NCI-H446 treated with DMSO at 0.1 percent for 48 hours (cell line): ENCODE results near the gene AJUBA.
"Not testable (repeated sequence)": the region's sequence is repeated elsewhere in the genome, so short reads cannot be mapped to it uniquely, and the experiment has no call there.

Experiments used
- DNase-seq: peaks from one replicate; lab custom pipeline; 2025; lab: John Stamatoyannopoulos, UW

The AJUBA gene

DNA sequence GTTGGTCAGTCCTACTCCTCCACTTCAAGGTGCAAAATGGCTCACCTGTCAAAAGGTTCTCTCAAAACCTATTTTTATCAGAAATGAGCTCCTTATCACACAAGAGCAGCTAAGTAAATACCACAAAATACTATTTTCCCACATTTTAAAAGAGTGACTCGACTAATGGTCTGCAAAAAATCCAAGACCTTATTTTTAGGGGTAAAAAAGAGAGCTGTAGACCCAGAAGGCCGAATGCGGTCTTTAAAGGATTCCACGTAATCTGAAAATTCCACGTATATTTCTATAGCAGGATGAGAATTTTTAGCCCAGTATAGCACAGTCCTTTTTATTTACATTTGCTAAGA is 23.8 kb upstream of the AJUBA start:
- DNase-seq, result no peak

DNA sequence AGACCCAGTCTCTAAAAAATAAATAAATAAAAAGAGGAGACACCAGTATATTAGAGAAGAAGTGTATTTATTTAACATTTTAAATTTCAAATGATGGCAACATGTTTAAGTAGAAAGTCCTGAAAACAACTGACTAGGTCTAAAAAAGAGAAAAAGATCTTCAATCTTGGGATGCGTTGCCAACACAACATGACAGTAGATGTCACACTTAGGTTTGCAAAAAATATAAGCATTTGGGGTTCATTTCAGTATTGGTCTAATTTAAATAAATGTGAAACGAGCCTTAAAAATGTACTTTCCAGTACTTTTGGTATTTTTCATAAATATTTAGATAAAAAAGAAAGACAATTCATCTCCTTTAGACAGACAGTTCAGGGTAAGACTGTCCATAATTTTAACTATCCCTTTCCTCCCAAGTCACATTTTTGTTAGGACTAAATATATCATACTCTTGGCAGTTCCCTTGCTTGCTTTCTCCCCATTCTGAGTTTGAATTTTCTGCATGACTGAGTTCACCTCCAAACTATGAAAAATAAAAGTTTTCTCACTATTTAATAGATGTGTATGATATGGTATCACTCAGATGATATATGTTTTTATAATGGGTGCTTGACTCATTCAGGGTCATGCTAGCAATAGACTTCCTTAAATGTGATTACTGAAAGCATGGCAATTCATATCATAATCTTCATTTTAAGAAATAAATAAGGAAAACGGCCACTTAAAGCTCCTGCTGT is 23.3 kb upstream of the AJUBA start:
- no peak for DNase-seq

DNA sequence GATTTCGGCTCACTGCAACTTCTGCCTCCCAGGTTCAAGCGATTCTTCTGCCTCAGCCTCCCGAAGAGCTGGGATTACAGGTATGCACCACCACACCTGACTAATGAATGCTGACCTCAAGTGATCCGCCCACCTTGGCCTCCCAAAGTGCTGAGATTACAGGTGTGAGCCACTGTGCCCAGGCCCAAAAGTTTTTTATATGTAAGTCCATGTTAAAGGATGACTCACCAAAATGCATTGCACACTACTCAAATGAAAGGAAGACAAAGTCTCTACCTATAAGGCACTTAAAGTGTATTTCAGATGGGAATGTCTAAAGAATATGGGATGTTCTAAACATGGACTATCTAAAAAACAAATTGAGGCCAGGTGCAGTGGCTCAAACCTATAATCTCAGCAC is 21.9 kb upstream of the AJUBA start:
- DNase-seq, result not testable (repeated sequence)

DNA sequence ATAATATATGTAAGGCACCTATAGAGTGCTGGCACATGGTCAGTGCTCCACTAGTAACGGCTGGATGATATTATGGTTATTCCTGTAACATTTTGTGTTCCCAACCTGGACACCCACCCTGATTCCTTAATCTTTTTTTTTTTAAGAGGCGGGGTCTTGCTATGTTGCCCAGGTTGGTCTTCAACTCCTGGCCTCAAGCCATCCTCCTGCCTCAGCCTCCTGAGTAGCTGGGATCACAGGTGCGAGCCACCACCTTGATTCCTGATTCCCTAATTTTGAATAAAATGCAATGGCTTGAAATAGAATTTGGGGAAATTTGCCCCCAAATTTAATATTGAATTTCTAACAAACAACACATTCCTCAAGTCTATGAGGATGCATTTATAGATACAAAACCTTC is 20.2 kb upstream of the AJUBA start:
- DNase-seq, result no peak

DNA sequence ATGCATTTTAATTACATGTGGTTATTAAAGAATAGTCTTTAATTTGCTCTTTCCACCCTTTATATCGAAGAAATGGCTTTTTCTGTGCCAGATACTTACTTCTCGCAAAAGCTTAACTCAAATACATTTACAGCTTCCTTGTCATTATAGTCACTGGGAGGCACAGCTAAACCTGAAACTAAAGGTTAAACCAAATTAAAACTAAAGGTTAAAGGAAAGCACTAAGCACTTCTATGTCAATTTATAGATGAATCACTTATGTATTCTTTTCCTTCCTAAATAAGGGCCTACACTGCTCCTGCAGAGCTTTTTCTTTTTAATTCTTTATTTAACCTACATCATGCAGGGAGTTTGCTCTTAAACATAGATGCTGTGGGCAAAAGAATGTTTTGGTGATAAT is 18.5 kb upstream of the AJUBA start:
- DNase-seq, result no peak

DNA sequence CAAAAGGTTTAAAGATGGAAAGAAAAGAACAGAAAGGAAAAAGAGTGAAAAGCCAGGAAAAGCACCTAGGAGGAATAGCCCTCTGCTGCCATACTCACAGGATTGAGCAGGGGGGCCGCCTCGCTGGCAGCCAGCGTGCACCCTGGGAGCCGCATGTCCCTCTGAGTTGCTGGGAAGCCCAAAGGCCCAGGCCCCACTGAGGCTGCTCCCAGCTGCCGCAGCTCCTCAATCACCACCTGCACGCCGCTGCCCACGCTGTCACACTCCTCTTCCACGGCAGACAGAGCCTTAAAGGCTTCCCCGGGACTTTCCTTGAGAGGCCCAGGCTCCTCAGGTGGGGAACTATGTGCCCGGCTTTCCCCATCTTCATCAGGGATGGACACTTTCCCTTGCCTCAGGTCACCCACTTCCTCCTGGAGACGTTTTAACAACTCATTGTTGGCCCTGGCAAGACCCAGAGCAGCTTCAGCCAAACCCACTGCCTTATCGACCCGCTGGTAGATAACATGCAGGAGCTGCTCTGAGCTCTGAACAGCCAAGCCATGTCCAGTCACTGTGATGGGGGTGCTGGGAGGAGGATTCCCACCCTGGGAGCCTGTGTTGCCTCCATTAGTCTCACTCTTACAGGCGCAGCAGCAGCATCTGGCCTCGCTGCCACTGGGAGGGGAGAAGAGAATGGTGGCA is 16.1 kb upstream of the AJUBA start:
- no peak for DNase-seq

DNA sequence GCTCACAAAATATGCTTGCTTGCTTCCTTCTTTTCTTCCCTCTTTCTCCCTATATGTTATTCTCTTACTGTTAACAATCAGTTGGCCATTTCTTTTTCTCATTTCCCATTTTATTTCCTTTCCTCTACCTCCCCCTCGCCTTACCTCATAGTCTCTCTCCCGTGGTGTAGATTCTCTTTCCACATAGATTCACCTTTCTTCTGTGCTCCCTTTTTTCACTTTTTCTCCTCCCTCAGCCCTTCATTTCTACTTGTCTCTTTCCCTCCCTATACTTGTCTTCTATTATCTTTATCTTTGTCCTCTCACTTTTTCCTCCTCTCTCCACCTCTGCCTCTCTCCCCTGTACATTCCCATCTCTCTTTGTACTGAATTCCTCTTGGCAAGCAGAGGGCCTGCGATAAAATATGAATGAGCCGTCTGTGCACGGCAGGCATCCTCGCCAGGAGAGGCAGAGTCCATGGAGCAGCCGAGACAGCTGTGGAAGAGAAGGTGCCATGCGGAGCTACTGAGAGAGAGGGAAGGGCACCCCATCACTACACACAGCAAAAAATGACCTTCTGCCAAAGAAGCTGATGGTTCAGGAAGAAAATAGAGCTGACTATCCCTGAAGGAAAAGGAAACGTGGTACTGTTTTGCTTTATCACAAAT is 15.4 kb upstream of the AJUBA start:
- no peak for DNase-seq

DNA sequence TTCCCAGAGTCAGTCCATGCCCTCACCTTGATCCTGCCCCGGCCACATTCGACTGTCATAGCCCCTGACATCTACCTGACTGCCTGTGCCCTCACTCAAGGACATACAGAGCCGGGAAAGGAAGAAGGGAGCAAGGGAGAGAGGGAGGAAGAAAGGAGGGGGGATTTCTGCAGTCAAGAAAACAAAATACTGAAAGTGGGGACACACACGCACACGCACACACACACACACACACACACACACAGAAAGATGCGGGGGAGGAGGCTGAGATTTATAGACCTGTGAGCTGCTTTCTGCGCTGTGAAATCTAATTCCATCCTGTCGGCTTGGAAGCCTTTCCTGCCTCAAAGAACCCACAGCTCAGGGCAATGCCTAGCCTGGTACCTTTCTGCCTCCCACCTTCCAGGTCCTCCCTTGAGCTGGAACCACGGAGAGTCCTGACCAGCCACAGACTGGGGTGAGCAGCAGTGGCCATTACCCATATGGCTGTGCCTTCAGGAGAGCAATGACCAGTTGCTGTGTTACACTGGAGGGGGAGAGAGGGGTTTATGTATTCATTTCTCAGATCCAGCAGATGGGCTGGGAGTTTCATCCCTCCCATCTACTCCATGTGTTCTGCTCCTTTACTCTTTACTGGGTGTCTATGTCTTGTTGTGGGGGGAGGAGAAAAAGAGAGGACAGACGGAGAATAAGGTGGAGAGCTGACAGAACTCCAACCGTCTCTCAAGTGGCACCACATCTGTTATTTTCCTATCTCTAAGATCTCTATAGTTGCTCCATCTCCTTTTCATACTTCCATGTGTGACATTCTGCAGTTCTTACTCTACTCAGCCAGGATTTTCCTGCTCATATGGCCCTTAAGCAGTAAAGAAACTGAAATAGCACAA is 14.7 kb upstream of the AJUBA start:
- no peak for DNase-seq

DNA sequence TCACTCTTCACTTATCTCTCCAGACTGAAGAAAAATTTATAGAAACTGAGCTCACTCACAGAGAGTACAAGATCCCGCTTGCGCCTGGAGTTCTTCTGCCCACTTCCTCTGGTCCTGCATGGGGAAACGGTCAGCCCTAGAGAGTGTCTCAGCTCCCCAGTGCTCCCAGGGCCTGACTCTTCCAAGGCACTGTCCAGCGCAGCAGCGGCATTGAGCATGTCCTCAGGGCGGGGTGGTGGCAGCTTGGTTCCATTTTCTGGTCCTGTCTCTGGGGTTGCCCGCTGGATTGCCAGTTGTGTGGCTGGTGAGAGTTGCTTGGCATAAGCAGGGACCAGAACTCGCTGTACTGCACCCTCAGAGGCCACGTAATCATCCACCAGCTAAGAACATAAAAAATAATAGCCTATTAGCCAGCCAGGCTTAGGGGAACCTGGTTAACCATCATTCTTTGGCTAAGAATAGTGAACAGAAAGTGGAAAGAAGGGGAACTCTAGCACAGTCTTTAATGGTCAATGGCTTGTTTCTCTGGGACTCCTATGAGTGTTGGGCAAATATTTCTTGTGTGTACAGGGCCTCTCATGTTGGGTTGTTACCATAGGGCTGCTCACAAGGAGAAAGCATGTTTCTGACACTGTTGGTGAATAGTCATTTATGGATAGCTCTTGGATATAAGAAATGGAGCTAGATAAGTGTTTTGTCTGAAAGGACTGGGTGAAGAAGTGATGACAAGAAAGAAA is 13.7 kb upstream of the AJUBA start:
- DNase-seq, result no peak

DNA sequence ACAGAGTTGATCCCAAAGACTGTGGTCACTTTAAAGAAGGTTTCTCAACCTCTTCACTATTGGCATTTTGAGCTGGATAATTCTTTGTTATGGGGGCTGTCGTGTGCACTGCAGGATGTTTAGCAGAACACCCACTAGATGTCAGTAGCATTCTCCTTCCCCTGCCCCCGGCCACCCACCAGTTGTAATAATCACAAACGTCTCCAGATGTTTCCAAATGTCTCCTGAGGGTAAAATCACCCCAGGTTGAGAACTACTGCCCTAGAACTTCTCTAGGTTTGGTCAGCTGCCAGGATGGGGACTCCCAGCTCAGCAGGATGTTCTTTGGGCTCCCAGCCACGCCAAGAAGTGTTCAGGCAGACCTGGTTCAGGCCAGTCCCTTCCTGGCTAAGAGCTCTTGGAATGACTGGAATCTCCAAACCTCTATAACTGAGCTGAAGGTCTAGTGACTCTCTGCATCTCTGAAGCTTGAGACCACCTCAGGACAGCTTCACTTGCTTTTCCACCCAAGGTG is 12.5 kb upstream of the AJUBA start:
- DNase-seq, result no peak

DNA sequence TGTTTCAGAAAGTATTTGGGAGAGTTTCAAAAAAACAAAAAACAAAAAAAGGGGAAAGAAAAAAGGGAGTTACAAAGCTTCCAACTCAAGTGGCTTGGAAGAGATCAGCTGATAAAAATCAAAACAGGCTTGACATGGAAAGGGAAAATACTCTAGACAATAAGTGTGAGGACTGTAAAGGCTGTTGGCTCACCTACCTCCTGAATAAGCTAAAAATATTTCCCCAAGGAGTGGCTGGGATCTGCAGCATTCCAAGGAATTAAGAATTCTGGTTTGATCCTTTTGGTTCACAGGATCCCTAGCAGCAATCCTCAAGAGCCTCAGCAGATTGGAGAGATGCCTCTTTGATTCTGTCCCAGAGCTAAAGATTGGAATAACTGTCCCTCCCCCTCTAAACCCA is 11.2 kb upstream of the AJUBA start:
- no peak for DNase-seq

DNA sequence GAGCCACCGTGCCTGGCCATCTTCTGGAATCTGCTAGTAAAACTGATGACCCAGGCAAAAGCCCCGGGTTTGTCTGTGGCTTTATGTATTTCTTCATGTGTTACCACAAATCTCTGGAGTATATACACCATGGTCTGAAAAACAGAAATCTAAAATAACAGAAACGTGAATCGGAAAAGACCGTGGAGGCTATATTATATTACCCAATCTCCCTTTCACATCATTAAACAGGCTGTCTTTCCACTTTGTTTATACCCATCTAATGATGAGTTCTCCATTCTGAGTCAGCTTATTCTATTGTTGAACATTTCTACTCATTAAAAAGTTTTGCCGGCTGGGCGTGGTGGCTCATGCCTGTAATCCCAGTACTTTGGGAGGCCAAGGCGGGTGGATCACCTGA is 9.5 kb upstream of the AJUBA start:
- DNase-seq, result no peak

DNA sequence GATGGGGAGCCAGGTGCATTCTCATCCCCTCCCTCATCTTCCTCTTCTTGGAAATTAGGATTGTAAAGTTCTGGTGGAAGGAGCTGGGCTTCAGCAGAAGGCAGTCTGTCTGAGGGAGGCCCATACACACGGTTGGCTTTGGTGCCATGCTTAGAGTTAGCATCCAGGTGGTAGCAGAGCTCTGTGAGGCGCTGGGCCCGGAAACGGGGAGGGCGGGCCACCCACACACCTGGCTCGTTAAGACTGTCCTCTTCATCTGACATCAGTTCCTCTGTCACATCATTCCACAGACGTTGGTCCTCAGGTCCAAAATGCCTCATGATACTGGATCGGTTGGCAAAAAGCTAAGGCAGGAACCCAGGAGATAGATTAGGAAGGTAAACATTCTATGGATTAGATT is 4.9 kb upstream of the AJUBA start:
- DNase-seq, result no peak

DNA sequence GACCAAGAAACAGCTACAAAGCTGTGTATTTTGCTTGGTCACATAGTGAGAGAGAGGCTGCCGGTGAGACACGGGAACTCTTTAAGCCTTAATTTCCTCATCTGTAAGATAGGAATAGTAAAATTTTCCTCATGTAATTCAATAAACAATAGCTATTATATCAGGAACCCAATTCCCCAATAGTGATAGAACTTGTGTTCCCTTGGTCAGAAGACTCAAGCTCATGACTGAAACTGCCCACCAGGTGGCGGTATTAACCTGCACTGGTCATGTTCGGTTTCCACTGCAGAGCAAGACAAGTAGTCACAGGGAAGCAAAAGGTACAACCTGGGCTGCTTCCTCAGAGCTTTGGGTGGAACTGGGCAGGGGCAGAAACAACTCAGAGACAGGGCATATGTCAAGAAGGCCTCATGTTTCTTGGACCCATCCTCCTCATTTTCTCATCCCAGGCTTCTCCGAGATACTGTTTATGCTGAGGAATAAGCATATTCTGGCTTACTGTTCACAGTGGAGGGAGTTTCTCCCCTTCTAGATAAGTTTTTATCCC is 4.2 kb upstream of the AJUBA start:
- DNase-seq, result peak; percentile 60

DNA sequence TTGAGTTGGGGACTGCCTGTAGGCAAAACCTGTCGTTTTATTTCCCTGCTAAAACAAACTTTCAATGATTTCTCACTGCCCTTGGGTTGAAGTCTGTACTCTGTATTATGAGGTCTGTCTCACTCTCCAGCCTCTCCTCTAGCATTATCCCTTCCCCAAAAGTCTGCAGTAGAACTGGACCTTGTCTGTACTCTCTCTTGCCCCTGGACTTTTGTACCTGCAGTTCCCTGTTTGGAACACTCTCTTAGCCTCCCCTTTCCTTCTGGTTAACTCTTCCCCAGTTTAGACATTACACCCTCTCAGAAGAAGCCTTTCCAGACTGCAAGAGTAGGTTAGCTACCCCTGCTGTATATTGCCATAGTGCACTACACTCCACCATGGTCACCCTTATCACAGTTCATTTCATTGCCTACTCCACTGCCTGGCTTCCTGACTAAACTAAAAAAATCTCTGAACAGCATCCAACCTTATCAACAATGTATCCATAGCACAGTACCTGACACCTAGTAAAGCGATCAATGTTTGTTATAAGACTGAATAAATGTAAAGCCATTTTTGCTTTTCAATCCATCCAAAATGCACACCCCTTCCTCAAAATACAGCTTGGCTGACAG is 3.6 kb upstream of the AJUBA start:
- DNase-seq, result no peak

DNA sequence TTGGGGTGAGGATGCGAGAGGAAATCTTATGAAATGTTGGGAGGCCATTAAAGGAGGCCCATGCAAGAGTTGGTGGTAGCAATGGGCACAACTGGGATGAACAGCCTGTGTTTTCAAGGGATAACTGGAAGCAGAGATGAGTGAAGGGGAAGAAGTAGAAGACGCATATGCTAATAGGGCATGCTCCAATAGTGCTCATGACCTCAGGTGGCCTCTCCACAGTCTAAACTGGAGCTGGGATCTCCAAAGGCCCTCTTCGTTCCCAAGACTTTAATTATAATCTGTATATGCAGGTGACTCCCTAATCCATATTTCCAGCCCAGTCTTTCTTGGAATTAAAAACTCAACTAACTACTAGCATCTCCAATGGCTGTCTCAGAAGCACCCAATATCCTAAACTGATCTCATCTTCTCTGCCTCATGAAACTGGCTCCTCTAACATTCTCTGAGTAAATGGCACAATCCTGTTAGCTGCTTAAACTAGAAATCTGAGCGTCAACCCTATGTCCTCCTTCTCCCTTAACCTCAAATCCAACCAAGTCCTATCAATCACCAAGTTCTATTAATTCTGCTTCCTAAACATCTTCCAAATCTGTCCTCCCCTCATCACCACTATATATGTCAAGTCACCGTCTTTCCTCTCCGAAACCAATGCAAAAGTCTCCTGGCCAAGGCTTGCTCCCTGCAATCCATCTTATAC is 2.8 kb upstream of the AJUBA start:
- no peak for DNase-seq

DNA sequence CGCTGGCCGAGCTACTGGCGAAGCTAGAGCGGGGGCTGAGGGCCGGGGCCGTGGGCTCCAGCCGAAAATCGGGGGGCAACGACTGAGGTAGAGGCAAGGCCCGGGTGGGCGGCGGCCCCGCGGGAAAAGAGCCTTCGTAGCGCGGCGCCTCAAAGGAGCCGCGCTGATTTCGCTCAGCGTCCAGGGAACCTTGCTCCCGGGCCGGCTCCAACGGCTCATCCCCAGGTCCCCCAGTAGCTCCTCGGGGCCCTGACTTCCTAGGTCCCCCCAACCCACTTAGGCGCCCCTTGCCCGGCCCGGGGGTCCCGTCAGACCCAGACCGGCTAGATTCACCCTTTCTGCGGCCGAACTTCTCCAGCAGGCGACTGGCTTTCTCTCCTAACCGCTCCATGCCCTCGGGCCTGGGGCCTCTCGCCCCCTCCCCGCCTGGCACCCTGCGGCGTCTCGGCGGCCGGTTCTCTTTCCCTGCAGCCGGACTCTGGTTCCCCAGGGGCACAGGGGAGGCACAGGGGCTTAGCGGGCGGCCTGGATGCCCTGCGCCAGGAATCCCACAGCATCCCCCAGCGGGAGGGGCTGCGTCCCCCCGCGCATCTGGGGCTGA is 375 bp downstream of the AJUBA start:
- no peak for DNase-seq

DNA sequence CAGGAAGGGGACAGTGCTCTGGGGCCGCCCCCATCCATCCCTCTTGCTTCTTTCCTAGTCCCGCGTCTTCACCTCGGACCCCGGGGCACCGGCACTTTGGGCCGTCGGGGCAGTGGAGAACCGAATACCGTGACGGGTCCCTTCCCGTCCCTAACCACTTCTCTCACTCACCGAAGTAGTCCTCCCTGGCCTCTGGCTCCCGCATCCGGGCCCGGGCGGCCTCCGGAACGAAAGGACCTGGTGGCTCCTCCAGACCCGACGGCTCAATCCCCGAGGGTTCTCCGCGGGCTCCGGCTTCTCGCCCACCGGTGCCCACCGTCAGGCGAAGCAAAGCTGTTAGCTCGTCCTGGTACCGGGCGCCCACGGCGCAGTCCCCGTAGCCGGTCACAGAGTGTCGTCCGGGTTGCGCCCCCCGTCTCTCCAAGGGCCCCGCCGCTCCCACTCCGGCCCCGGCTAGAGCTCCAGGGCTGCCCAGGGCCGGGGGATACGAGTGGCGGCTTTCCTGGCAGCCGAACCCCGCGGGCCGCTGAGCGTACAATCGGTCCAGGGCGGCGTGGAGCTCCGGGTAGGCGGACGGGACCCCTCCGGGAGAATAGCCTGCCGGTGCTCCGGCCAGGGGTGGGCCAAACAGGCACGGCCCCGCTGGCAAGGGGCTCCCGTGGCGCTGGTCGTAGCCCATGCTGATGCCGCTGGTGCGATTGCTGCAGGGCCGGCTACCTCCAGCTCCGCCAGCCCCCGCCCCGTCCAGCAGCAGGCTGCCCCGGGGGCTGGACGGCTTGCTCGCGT is 1.1 kb downstream of the AJUBA start:
- no peak for DNase-seq

DNA sequence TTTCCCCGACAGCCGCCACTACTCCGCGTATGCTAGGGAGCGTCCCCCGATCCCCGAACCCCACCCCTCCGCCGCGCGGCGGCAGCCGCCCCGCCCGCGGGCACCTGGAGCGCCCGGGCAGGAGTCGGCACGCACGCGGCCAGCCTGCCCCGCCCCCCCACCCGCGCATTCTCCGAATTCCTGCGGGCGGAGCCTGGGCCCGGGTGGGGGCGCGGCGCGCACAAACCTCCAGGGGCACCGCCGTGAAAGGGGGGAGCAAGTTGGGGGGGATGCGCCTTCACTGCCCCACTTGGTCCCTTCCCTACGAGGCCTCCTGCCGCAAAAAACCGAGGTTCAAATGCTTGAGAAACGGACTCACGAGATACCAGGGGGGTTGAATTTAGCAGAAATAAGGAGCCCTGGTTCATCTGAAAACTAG is 1.7 kb downstream of the AJUBA start:
- no peak for DNase-seq
